ENCODE results near the gene METTL21A.
A peak's percentile ranks its signal among the peaks of the same experiment; 100 is the strongest.

METTL21A gene

DNA sequence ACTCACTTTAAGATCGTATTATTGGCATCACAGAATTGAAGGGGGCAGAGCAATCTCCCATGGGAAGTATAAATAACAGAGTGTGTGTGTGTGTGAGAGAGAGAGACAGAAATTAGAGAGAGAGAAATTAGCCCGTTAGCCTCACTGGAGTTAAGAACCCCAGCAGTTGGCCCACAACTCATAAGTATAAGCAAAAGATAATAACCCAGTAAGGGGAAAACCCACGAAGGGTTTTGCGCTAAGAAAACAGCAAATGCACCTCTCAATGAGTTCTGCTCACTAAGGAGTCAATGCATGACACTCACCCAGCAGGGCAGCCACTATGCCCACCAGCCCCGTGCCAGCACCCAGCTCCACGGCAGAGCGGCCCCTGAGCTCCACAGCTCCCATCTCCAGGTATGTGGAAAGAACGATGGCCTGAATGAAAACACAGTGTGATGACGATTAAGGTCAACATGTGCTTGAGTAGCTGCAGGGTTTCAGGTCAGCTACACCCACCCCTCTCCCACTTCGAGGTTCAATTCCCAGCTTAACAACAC is 3.6 kb downstream of the METTL21A start:
- no peak for DNase-seq

DNA sequence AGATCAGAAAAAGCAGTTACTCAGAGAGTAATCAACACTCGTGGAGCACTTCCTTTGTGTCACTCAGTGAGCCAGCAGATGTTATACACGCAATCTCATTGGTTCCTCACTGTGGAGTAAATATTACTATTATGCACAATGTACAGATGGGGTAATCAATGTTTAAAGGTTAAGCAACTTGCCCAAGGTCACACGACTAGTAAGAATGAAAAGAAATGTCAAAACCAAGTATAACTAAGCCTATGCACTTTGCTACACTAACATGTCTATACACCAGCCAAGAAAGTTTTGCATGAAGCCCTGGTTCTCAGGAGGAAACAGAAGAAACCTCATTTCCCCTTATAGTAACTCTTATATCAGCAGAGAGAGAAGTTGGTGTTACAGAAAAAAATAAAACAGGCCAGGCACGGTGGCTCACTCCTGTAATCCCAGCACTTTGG is 5.4 kb downstream of the METTL21A start:
- peak; percentile 20 to 21 for DNase-seq

DNA sequence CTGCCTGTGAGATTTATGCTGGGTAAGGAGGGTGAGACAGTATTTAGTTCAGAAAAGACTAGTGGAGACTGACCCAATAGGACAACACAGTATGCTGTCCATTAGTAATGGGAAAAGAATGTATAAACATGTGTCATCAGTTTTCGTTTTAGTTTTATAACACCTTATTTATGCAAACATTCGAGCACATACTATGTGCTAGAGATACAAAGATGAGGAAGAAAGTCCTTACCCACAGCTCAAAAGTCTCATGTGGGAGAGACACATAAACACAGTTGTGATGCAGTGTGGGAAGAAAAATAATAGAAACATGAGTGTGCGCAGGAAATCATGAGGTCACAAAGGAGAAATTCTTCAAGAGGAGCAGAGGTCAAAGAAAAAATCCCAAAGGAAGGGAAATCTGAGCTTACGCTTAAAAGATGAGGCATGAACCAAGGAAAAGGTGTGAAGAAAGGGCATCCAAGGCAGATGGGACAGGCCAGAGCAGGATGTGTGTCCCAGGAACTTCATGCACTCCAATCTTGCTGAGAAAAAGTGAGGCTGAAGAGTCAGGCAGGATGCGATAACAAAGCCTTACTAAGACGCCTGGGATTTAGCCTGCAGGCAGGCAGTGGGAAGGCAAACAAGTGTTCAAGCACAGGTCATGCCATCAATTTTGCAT is 8.1 kb downstream of the METTL21A start:
- DNase-seq, result no peak

DNA sequence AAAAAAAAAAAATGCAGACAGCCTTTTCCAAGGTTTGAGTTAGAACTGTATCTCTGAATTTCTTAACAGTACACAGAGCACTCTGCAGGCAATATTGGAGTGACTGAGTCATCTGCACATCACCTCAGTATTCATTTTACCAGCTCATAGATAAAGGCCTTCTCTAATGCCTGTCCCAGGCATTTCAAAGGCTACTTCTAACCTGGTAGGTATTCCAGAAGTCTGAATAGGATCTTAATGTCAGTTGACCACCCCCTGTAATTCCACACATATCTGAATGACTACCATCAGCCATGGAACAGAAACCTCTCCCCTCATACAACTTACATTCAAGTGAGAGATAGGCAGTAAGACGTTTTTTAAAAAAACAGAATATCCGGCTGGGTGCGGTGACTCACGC is 9.0 kb downstream of the METTL21A start:
- no peak for DNase-seq

DNA sequence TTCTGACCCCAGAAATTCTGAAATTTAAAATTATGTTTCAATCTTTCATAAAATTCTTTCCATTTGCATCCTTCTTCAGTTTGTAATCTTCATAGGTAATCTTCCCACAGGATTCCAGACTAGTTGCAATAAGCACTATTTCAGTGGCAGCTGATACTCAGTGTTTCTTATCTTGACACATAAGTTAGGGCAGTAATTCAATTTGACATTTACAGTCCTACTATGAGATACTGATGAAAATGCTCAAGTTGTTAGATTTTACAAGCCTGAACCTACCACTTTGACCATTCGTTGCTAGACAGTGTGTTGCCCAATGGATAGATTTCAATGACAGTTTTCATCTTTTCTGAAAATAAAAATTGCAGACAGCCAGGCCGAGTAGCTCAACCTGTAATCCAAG is 10.4 kb downstream of the METTL21A start:
- DNase-seq, result no peak

DNA sequence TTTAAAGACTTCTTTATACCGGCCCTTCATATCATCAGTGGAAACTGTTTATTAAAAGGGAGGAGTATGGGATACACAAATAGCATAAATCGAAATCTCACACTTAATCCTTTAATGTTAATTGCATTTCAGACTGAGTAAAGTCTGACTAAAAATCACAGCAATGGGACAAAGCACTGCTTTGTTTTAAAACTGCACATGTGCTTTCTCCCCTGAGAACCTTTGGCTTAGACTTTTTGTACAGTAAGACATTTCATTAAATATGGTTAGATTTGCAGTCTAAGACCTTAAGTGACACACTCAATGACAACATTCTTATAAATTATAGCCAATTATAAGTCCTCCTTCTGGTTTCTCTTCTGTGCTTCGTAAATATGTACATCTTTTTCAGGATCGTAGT is 12.5 kb downstream of the METTL21A start:
- no peak for DNase-seq

DNA sequence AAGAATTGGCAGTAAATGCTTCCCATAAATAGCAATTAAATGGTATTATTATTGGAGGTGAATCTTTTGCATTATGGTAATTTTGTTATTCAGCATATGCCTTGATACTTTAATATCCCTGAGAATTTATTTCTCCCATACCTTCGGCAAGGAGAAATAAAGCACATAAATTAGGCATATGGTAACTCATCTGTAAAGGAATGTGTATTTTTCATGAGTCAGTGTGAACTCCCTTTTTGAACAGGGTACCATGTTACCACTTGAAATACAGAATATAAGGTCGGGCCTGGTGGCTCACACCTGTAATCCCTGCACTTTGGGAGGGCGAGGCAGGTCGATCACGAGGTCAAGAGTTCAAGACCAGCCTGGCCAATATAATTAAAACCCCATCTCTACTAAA is 18.4 kb downstream of the METTL21A start:
- no peak for DNase-seq

DNA sequence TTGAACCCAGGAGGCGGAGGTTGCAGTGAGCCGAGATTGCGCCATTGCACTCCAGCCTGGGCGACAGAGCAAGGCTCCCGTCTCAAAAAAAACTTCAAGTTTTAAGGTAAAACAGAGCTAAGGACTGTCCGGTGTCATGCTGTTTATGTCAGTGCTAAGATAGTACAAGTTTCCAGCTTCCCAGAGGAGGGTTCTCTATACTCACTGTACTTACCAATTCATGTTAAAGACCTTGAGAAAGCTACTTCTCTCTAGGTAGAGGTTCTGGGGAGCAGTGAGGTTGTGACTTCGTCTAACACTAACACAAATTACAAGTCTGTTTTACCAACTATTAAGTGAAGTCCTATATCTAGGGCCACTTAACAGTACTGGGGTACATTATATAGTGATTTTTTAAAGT is 18.8 kb downstream of the METTL21A start:
- no peak for DNase-seq

DNA sequence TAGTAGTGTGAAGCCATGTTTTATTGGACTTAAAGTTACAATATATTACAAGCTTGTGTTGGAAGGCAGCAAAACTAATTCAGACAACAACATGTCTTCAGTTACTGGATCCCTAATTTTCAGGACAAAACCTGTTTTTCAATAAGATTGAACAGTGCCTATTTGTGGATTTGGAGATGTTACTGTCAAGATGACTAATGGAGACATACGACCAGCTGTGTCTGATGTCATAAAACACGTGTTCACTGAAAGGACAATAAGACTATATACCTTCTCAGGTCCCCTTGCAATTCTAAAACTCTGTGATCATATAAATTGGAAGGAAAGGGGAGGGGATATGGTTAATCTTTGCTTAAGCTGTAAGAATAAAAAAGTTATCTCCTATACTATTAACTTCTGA is 21.7 kb downstream of the METTL21A start:
- DNase-seq, result no peak

DNA sequence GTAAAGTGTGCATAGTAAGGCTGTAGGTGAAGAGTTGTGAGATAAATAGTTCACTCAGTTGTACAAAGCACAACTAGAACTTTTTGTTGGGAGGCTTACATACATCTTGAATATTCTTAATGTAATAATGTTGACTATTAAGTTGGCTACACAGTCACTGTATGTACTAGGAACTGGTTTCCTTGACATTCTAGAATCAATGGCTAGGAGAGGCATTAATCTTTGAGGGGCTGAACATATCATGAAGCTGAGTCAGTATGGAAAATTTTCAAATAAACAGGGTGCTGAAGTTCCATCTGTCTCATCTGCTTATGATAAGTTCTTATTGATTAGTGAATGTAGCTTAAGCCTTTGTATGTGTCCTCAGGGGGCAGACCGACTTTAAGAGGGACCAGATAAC is 23.4 kb downstream of the METTL21A start:
- DNase-seq, result no peak

DNA sequence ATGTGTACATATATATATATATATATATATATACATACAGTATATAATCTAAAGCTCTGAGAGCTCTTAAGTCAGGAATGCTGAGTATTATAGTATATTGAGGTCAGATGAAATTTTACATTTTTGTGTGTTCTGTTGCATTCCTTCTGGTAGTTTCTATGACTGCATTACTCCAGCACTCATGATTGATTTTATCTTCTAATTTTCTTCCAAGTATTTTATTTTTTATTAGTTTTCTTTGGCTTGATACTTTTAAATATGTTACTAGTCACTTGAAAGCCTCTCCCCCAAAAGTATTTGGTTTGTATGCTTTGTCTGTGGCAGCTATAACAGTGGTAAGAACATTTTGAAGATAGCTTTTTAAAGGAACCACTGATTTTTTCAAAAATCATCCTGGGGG is 25.0 kb downstream of the METTL21A start:
- DNase-seq, result no peak

DNA sequence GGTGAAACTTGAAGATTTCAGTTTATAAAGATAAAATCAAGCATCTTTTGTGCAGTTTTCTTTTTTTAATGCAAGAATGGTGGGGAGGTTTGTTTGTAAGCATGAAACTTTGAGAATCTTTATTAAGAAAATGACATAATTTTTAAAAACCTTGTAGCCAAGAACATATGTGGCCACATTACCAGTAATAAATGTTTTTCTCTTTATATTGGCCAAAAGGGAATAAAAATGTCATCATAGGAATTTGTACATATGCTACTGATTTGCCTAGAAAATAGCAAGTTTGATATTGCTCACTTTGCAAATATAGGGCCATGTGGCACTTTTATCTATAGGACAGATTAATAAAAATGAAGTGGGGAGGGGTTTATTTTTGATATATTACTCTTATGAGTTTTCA is 25.6 kb downstream of the METTL21A start:
- no peak for DNase-seq

DNA sequence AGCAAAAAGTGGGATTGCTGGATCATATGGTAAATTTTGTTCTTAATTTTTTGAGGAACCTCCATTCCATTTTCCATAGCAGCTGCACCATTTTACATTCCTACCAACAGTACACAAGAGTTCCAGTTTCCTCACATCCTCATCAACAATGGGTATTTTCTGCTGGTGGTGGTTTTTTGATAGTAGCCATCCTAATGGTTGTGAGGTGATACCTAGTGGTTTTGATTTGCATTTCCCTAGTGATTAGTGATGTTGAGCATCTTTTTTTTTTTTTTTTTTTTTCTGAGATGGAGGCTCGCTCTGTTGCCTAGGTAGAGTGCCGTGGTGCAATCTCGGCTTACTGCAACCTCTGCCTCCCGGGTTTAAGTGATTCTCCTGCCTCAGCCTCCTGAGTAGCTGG is 30.5 kb downstream of the METTL21A start:
- no peak for DNase-seq

DNA sequence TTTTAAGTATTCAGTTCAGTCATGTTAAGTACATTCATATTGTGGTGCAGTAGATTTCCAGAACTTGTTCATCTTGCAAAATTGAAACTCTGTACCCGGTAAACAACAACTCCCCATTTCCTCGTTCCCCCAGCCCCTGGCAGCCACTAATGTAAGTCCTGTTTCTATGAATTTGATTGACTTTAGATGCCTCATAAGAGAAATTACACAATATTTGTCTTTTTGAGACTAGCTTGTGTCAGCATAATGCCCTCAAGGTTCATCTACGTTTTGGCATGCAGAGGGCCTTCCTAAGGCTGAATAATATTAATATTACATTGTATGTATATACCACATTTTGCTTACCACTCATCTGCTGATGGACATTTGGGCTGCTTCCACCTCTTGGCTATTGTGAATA is 30.9 kb downstream of the METTL21A start:
- DNase-seq, result no peak

DNA sequence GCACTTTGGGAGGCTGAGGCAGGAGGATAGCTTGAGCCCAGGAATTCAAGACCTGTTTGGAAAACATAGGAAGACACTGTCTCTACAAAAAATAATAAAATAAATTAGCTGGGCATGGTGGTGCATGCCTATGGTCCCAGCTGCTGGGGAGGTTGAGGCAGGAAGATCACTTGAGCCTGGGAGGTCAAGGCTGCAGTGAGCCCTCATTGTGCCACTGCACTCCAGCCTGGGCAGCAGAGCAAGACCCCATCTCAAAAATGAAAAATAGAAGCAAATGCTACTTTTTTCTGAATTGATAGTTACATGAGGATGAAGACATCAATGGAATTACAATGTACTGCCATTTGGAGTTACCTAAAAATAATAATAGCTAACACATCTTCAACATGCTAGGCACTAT is 31.9 kb downstream of the METTL21A start:
- DNase-seq, result no peak

DNA sequence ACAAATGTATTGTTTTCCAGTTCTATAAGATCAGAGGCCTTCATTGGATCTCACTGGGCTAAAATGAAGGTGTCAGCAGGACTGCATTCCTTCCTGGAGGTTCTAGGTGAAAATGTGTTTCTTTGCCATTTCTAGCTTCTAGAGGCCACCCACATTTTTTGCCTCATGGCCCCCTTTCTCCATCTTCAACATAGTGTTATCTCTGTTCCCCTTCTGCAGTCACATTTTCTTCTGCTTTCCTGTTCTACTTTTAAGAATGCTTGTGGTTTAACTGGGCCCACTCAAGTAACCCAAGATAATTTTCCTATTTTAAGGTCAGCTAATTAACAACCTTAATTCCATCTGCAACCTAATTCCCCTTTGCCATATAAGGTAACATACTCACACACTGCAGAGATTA is 36.1 kb downstream of the METTL21A start:
- no peak for DNase-seq

DNA sequence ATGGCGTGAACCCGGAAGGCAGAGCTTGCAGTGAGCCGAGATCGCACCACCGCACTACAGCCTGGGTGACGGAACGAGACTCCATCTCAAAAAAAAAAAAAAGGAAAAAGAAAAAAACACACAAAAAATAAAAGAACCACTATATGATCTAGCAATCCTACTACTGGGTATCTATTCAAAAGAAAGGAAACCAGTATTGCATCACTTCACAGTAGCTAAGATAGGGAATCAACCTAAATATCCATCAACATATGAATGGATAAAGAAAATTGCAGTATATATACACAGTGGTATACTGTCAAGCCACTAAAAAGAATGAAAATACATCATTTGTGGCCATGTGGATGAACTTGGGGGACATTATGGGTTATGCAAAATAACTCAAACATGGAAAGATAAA is 37.9 kb downstream of the METTL21A start:
- DNase-seq, result no peak

DNA sequence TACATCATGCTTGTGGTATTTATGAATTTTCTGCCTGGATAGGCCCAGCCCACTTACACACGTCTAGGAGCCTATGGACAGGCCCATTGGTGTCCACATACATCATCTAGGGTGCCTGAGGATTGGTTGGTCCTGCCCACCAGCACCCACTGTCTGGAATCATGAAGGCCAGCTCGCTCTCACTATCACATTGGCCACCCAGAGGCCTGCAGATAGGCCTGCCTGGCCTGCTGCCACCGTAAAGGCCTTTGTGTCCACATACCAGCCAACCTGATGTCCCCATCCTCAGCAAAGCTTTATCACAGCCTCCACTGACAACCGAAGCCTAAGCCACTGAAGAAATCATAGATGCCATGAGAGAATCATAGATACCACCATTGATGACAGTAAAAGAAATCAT is 40.2 kb downstream of the METTL21A start:
- no peak for DNase-seq

DNA sequence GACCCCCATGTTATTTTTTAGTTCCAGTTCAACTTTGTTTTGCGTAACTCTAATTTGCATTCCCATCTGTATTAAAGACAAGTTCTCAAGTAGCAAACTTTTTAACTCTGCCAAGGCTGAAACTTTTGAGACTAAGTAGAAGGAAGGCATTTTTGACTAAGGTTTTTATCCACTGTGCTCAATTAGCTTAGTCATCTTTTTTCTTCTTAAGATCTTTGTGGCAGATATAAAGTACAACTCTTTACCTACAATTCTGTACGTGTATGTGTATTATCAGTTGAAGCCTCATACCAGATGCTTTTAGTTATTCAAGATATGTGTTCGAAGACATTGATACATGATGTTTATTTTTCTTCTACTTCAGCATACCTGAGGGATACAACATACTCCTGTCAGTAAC is 53.8 kb downstream of the METTL21A start:
- DNase-seq, result no peak

DNA sequence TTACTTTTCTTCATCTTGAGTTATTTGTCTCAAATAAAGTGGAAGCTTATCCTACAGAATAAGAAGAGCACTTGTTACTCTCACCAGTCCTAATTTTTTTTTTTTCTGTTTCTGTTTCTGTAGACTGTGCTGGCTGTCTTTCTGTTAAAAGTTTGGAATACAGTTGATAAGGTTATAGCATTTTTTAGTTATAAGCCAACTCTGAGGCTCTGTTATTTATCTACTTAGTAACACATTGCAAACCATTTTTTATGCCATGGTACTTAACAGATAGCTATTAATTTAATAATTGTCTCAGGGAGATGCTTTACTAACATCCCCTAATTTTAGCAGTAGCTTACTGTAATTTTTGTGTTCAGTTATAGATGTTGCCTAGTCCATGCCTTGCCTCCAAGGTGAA is 57.5 kb downstream of the METTL21A start:
- DNase-seq, result no peak

DNA sequence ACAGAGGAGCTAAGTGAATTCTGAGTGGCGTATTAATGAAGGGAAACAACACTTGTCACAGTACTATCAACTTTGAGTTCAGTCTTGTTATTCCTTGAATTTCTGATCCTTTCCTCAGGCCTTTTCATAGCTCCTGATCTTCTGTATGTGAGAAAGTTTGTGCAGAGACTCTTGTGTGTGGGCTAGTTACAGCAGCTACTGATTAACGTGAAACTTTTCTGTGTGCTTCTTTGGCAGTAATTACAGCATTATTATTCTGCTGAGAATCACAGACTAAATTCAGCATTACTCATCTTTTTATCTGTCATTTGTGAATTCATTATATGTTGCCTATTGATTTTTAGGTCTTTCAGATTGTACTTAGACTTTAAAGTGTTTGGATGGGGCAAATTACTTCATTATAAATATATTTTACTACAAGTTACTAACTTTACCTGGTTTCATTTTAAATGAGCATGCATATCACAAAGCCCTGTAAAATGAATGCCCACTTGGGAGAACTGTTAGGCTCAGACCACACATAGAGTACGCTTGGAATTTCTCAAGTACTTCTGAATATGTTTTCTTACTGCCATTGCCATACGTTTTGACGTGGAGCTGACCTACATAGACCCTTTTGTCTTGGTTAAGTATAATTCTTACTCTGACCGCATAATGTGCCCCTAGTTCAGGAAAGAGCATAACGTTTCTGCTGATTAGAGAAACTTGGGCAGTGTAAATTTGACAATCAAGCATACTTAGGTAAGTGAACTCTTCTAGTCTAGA is 59.3 kb downstream of the METTL21A start:
- DNase-seq, result no peak
